A549 (cell line): ENCODE data around the gene NUFIP1. TPM values are rescaled to one million over a fixed set of nuclear protein-coding genes. Genes with fewer than 3 reads are reported as not detected.

Source experiments
- ATAC-seq, 2 experiments: fragments of 200-7000 bp in 1 of 2; fragments of >200 bp in 1 of 2; cut with Nextera tagmentation in 1 of 2; cut with Tn5 transposase in 1 of 2; 3 replicates each; pipeline versions ENCODE4 v1.8.0 to v1.9.1; 2018 to 2020; ENCODE audit warnings: mild to moderate bottlenecking in 1 of 2, moderate library complexity in 1 of 2
- CTCF ChIA-PET: fragments of 300-600 bp; sonication (Branson Sonifier 250); formaldehyde crosslinking; extraction: SDS; loops from one replicate; lab custom pipeline; 2021; ENCODE audit warnings: antibody characterized with exemption, inconsistent platforms; lab: Yijun Ruan, JAX
- POLR2A ChIA-PET: fragments of 350-600 bp; formaldehyde crosslinking; extraction: SDS; loops from one replicate; lab custom pipeline; 2021; ENCODE audit warnings: antibody characterized with exemption, inconsistent platforms; lab: Yijun Ruan, JAX
- DNase-seq, 2 experiments: peaks; one replicate each; pipeline versions ENCODE4 v3.0.0 to v3.0.0-alpha.2; 2011 to 2016; ENCODE audit warnings: low read depth in 1 of 2, low spot score in 1 of 2
- FAIRE-seq: peaks from 2 replicates; lab custom pipeline; 2011; peaks lifted over from hg19 to GRCh38; lab: Jason Lieb, UNC
- H3K27ac ChIP-seq, 2 experiments: fragments of >200 bp; sonication (Bioruptor Twin); formaldehyde crosslinking; 3 replicates each; pipeline ENCODE4 v1.5.1; 2016 to 2017
- H3K4me1 ChIP-seq: fragments of >200 bp; sonication (Bioruptor Twin); formaldehyde crosslinking; 3 replicates; pipeline ENCODE4 v1.6.1; 2016
- H3K4me2 ChIP-seq: fragments of >200 bp; sonication (Bioruptor Twin); formaldehyde crosslinking; 3 replicates; pipeline ENCODE4 v1.6.1; 2016
- H3K4me3 ChIP-seq: fragments of >200 bp; sonication (Bioruptor Twin); formaldehyde crosslinking; 3 replicates; pipeline ENCODE4 v1.5.1; 2016
- H3K9me3 ChIP-seq: fragments of >200 bp; sonication (Bioruptor Twin); formaldehyde crosslinking; 3 replicates; pipeline ENCODE4 v1.6.1; 2016
- BHLHE40 ChIP-seq: IDR thresholded peaks from 2 replicates; pipeline ENCODE4 v1.6.1; 2012; ENCODE audit warnings: low read depth, low read length, inconsistent platforms
- CBX2 ChIP-seq: fragments of 200-600 bp; sonication (generic); IDR thresholded peaks from 2 replicates; pipeline ENCODE4 v1.6.1; 2016; ENCODE audit warnings: low read depth, mild to moderate bottlenecking, borderline replicate concordance
- CEBPB ChIP-seq, 2 experiments: fragments of >200 bp in 1 of 2; sonication (Bioruptor Twin) in 1 of 2; formaldehyde crosslinking in 1 of 2; IDR thresholded peaks; 2 replicates each; pipeline ENCODE4 v1.6.1; 2012 to 2016
- CHD2 ChIP-seq: fragments of 150-350 bp; IDR thresholded peaks from 2 replicates; pipeline ENCODE4 v1.6.1; 2014; ENCODE audit warnings: low read length; ENCODE audit not compliant: partially characterized antibody
- EP300 ChIP-seq, 2 experiments: fragments of >200 bp; sonication (Bioruptor Twin); formaldehyde crosslinking; IDR thresholded peaks; 2 replicates in 1 of 2; 3 replicates in 1 of 2; pipeline ENCODE4 v1.6.1; 2016 to 2017
- FOSB ChIP-seq: fragments of 250-450 bp; sonication (Bioruptor Pico); IDR thresholded peaks from 2 replicates; pipeline ENCODE4 v1.5.0; 2020; ENCODE audit warnings: mild to moderate bottlenecking, moderate library complexity
- FOSL2 ChIP-seq, 2 experiments: fragments of 450-650 bp in 1 of 2; fragments of >200 bp in 1 of 2; sonication (Bioruptor Twin) in 1 of 2; formaldehyde crosslinking; IDR thresholded peaks; 2 replicates each; pipeline versions ENCODE4 v1.5.0 to v1.6.1; 2016 to 2020; ENCODE audit warnings: mild to moderate bottlenecking in 1 of 2, moderate library complexity in 1 of 2
- FOXS1 ChIP-seq: fragments of 250-450 bp; sonication (Bioruptor Pico); IDR thresholded peaks from 2 replicates; pipeline ENCODE4 v1.5.0; 2020; ENCODE audit warnings: mild to moderate bottlenecking, moderate library complexity
- HDAC2 ChIP-seq: fragments of 200-600 bp; sonication (generic); IDR thresholded peaks from 2 replicates; pipeline ENCODE4 v1.6.1; 2016
- HOXA7 ChIP-seq: fragments of 250-450 bp; sonication (Bioruptor Pico); IDR thresholded peaks from 2 replicates; pipeline ENCODE4 v1.5.0; 2020; ENCODE audit warnings: mild to moderate bottlenecking, moderate library complexity
- JUN ChIP-seq, 2 experiments: fragments of >200 bp; sonication (Bioruptor Twin); formaldehyde crosslinking; IDR thresholded peaks; 2 replicates in 1 of 2; 3 replicates in 1 of 2; pipeline ENCODE4 v1.6.1; 2016 to 2017
- KDM5A ChIP-seq: fragments of 200-600 bp; sonication (generic); IDR thresholded peaks from 2 replicates; pipeline ENCODE4 v1.6.1; 2016; ENCODE audit warnings: antibody characterized with exemption, mild to moderate bottlenecking
- MAFK ChIP-seq: fragments of 450-650 bp; IDR thresholded peaks from 2 replicates; pipeline ENCODE4 v1.6.1; 2014; ENCODE audit not compliant: partially characterized antibody
- MAZ ChIP-seq: fragments of 150-350 bp; IDR thresholded peaks from 2 replicates; pipeline ENCODE4 v1.6.1; 2014; ENCODE audit warnings: antibody characterized with exemption, low read depth, low read length, borderline replicate concordance
- NPAS2 ChIP-seq: fragments of 250-450 bp; sonication (Bioruptor Pico); IDR thresholded peaks from 2 replicates; pipeline ENCODE4 v1.8.0; 2022; ENCODE audit warnings: mild to moderate bottlenecking, moderate library complexity, borderline replicate concordance
- NR3C1 ChIP-seq: fragments of >200 bp; sonication (Bioruptor Twin); formaldehyde crosslinking; IDR thresholded peaks from 3 replicates; pipeline ENCODE4 v1.6.1; 2017
- PHF8 ChIP-seq: fragments of 200-600 bp; sonication (generic); IDR thresholded peaks from 2 replicates; pipeline ENCODE4 v1.6.1; 2016; ENCODE audit warnings: low read depth, mild to moderate bottlenecking, antibody characterized with exemption, moderate library complexity, borderline replicate concordance
- POLR2A ChIP-seq: IDR thresholded peaks from 2 replicates; pipeline ENCODE4 v1.6.1; 2012; ENCODE audit warnings: mild to moderate bottlenecking, low read length
- RAD21 ChIP-seq, 2 experiments: fragments of >200 bp in 1 of 2; sonication (Bioruptor Twin) in 1 of 2; formaldehyde crosslinking in 1 of 2; IDR thresholded peaks in 1 of 2; conservative IDR thresholded peaks in 1 of 2; 2 replicates in 1 of 2; 3 replicates in 1 of 2; pipeline ENCODE4 v1.6.1; 2012 to 2018; ENCODE audit warnings: inconsistent platforms in 1 of 2
- RARB ChIP-seq: fragments of 250-450 bp; sonication (Bioruptor Pico); IDR thresholded peaks from 2 replicates; pipeline ENCODE4 v1.8.0; 2021; ENCODE audit warnings: mild to moderate bottlenecking, moderate library complexity
- SREBF2 ChIP-seq: fragments of 450-650 bp; IDR thresholded peaks from 2 replicates; pipeline ENCODE4 v1.6.1; 2014; ENCODE audit warnings: mild to moderate bottlenecking, moderate library complexity
- TP53 ChIP-seq: fragments of 250-450 bp; sonication (Bioruptor Pico); IDR thresholded peaks from 2 replicates; pipeline ENCODE4 v1.5.0; 2021; ENCODE audit warnings: mild to moderate bottlenecking, moderate library complexity
- ZC3H11A ChIP-seq: fragments of 450-650 bp; IDR thresholded peaks from 2 replicates; pipeline ENCODE4 v1.6.1; 2014; ENCODE audit warnings: antibody characterized with exemption, mild to moderate bottlenecking
- WGBS: methylation state at CpG from one replicate; pipeline ENCODE4 v1.1.6; 2017; ENCODE audit errors: missing lambda C conversion rate; 5-methylcytosine and 5-hydroxymethylcytosine counted together
- polyA plus RNA-seq, 4 experiments: library from polyadenylated mRNA; depleted of rRNA in 3 of 4; stranded (reverse); fragments of >200 nt; fragmentation: RNase III in 1 of 4; extraction: RNeasy Plus Mini Kit Qiagen cat#74134 plus additional on column Dnase treatment in 1 of 4; gene quantifications; 2 replicates in 3 of 4; 3 replicates in 1 of 4; pipeline ENCODE4 v1.2.3, GENCODE V29; 2011 to 2017
- TF ChIP-seq, protein P1 (sequence below): fragments of 150-350 bp; IDR thresholded peaks from 2 replicates; pipeline ENCODE4 v1.6.1; 2014; ENCODE audit warnings: low read depth, mild to moderate bottlenecking, low read length
- TF ChIP-seq, protein P2 (sequence below): IDR thresholded peaks from 2 replicates; pipeline ENCODE4 v1.6.1; 2012
- TF ChIP-seq, protein P3 (sequence below): fragments of 250-450 bp; sonication (Bioruptor Pico); IDR thresholded peaks from 2 replicates; pipeline ENCODE4 v1.5.0; 2020; ENCODE audit warnings: low read depth, mild to moderate bottlenecking, moderate library complexity
- TF ChIP-seq, protein P4 (sequence below): IDR thresholded peaks from 2 replicates; pipeline ENCODE4 v1.6.1; 2012; ENCODE audit warnings: low read depth, borderline replicate concordance

The NUFIP1 gene
- polyA plus RNA-seq, 2 of the 4 experiments (the other 2 are of a cell fraction): 3.7 to 6.3 TPM

DNA sequence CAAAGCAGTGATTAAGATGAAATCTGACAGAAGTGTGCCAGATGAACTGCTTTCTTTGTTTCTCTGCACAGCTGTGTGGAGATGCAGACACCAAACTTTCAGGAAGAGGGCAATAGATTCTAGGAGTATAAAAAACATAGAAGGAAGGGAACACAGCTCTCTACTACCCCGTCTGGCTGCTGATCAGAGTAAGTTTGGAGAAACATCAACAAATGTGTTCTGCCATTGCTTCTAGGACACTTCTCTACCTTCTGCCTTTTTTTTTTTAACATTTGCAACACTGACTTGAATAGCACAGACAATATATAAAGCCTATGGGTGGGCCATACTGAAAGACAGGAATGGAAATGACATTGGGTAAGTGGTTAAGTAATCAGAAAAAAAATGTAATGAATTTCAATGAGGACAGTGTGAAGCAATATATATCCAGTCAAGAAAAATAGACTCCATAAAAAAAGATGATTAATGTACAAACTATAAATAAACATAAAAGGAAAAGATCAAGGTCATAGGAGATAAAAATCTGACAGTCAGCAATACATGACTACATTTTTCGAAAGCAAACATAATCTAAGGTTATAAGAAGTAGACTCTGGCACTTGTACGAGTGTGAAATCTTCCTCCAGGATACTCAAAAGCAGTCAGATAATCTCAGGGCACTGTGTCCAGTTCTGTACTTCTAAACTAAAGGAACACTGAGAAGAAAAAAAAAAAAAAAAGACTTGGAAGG lies 21.4 kb downstream of the NUFIP1 start:
- TF ChIP-seq NR3C1 (no peak), RAD21 (conservative IDR thresholded peaks at IDR 0.05 in 1 of 2, IDR thresholded peaks at IDR 0.05 in 1 of 2) (peak; percentile 8 to 26; a peak in 2 of 5 replicates), MAFK (peak; percentile 52)
- ChIA-PET CTCF (no interaction called here), POLR2A (no interaction called here)
- peak overlapping the region; percentile 16 to 50; a peak in 1 of 6 replicates for H3K27ac ChIP-seq
- ATAC-seq (peak; percentile 68 to 70; a peak in 4 of 6 replicates), FAIRE-seq (no peak), DNase-seq (peak in 1 of 2 experiments; percentile 18)
- peaks cover 22% of the 10 kb centered on the region for H3K4me1 ChIP-seq
- no peak overlapping the region for H3K4me2 ChIP-seq
- no peak overlapping the region for H3K4me3 ChIP-seq
- WGBS: 58% methylated on average over 3 of the region's 3 CpGs
- peaks cover 15% of the 10 kb centered on the region for H3K9me3 ChIP-seq

DNA sequence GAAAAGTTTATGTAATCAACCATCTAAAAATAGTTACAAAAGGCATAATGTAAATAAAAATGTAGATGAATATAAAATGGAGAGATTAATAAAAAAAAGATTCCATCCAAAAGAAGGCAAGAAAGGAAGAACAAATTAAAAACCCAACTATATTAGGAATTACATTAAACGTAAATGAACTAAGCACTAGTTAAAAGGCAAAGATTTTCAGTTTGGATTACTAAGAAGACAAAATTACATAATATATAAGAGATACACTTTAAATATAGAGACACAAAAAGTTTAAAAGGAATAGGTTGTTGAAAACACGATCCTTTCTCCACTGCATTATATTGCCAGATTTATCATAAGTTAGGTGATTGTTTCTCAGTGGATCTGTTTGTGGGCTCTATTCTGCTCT lies 27.3 kb downstream of the NUFIP1 start:
- POLR2A ChIA-PET: no interaction called here
- Histone ChIP-seq H3K27ac (no peak overlapping the region), H3K4me2 (no peak overlapping the region), H3K9me3 (peaks cover 27% of the 10 kb centered on the region), H3K4me3 (no peak overlapping the region), H3K4me1 (no peaks in the 10 kb centered on the region)
- 93% methylated on average over 2 of the region's 2 CpGs for WGBS
- TF ChIP-seq HOXA7 (CRISPR knock-in tag) (no peak), KDM5A (no peak), HDAC2 (no peak), RARB (CRISPR knock-in tag) (no peak), PHF8 (no peak), MAZ (no peak), NPAS2 (no peak)
- TF ChIP-seq, protein P1, sequence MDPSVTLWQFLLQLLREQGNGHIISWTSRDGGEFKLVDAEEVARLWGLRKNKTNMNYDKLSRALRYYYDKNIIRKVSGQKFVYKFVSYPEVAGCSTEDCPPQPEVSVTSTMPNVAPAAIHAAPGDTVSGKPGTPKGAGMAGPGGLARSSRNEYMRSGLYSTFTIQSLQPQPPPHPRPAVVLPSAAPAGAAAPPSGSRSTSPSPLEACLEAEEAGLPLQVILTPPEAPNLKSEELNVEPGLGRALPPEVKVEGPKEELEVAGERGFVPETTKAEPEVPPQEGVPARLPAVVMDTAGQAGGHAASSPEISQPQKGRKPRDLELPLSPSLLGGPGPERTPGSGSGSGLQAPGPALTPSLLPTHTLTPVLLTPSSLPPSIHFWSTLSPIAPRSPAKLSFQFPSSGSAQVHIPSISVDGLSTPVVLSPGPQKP: no peak
- TF ChIP-seq, protein P2, sequence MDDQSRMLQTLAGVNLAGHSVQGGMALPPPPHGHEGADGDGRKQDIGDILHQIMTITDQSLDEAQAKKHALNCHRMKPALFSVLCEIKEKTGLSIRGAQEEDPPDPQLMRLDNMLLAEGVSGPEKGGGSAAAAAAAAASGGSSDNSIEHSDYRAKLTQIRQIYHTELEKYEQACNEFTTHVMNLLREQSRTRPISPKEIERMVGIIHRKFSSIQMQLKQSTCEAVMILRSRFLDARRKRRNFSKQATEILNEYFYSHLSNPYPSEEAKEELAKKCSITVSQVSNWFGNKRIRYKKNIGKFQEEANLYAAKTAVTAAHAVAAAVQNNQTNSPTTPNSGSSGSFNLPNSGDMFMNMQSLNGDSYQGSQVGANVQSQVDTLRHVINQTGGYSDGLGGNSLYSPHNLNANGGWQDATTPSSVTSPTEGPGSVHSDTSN: no peak
- FAIRE-seq (no peak), ATAC-seq (no peak), DNase-seq (no peak)
- CTCF ChIA-PET: interaction anchor here (1.7 kb wide), 1 partner anchor 8 kb away, joined by 4 read pairs; no protein-coding TSS in a partner anchor

DNA sequence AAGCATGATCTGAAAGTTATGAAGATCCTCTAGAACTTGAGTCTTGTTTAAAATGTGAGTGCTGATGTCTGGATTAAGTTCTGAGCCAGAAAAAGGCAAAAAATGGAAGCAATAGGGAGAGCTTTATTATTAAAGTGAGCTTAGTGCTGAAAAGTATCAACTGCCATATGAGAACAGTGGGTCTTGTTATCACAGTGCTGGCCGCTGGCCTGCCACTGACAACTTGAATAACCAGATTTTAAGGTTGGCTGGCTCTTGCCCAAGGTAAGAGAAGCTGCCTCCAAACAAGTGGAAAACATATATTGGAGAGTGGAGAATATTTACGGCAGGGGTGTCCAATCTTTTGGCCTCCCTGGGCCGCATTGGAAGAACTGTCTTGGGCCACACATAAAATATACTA lies 33.9 kb downstream of the NUFIP1 start:
- no peak for DNase-seq
- Histone ChIP-seq H3K4me1 (peaks cover 15% of the 10 kb centered on the region), H3K27ac (no peak overlapping the region), H3K4me2 (no peak overlapping the region), H3K4me3 (no peak overlapping the region), H3K9me3 (no peaks in the 10 kb centered on the region)
- no peak for ATAC-seq
- POLR2A ChIA-PET: no interaction called here
- TF ChIP-seq SREBF2 (no peak), MAFK (no peak), CEBPB (IDR thresholded peaks at IDR 0.05) (no peak), TP53 (CRISPR knock-in tag) (no peak), POLR2A (no peak), KDM5A (no peak), EP300 (IDR thresholded peaks at IDR 0.05) (no peak), CBX2 (no peak), FOSL2 (IDR thresholded peaks at IDR 0.05) (no peak), FOSL2 (CRISPR knock-in tag; IDR thresholded peaks at IDR 0.05) (no peak), HOXA7 (CRISPR knock-in tag) (no peak), FOSB (CRISPR knock-in tag) (no peak), FOXS1 (CRISPR knock-in tag) (no peak), ZC3H11A (no peak), CHD2 (no peak), JUN (IDR thresholded peaks at IDR 0.05) (no peak), BHLHE40 (no peak), NPAS2 (no peak), NR3C1 (no peak)
- TF ChIP-seq, protein P3, sequence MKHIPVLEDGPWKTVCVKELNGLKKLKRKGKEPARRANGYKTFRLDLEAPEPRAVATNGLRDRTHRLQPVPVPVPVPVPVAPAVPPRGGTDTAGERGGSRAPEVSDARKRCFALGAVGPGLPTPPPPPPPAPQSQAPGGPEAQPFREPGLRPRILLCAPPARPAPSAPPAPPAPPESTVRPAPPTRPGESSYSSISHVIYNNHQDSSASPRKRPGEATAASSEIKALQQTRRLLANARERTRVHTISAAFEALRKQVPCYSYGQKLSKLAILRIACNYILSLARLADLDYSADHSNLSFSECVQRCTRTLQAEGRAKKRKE (CRISPR knock-in tag): no peak
- TF ChIP-seq, protein P4, sequence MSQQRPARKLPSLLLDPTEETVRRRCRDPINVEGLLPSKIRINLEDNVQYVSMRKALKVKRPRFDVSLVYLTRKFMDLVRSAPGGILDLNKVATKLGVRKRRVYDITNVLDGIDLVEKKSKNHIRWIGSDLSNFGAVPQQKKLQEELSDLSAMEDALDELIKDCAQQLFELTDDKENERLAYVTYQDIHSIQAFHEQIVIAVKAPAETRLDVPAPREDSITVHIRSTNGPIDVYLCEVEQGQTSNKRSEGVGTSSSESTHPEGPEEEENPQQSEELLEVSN: no peak
- CTCF ChIA-PET: interaction anchor here (1.3 to 5.0 kb wide), 4 partner anchors 12 to 472 kb away, joined by 4 to 17 read pairs (median 6); no protein-coding TSS in a partner anchor
- FAIRE-seq: no peak
- 95% methylated on average over 3 of the region's 3 CpGs for WGBS
